GM18517 (cell line): ENCODE measurements around the gene COL4A1.
"Not testable (repeated sequence)": the region's sequence is repeated elsewhere in the genome, so short reads cannot be mapped to it uniquely, and the experiment has no call there.

Experiments
- ATAC-seq: cut with Tn5 transposase; IDR thresholded peaks from one replicate; pipeline ENCODE4 v1.9.1; 2021; ENCODE audit warnings: mild to moderate bottlenecking, moderate library complexity; ENCODE audit not compliant: unreplicated experiment

COL4A1 gene

DNA sequence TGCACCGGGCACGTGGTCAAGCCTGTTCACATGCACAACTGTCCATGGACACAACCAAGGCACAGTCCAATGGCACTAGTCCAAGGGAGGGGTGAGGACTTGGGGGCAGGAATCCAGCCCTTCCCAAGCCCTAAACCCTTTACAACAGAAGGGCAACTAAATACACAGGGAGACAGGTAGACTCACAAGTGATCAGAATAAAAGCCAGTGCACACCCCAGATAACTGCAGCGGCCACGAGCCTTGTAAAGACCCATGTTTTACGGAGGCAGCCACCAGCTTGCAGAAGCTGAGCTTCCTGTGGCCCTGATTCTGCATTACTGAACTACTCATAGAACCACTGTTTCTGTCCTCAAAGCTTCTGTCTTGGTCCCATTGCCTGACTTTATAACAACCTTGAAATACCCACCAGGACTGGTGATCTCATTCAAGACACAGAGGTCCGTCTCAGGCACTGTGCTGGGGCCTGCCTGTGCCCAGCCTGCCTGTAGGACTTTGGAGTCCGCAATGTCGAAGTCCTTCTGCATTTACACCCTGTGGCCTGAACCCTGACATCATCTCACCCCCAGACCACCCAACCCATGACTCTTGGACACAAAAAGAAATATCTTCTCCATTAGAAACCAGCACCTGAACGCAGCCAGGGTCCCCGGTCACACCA is 181.2 kb downstream of the COL4A1 start:
- no peak for ATAC-seq

GRCh38 chr13:110125157-110125556 is 181.8 kb downstream of the COL4A1 start:
- no peak for ATAC-seq

DNA sequence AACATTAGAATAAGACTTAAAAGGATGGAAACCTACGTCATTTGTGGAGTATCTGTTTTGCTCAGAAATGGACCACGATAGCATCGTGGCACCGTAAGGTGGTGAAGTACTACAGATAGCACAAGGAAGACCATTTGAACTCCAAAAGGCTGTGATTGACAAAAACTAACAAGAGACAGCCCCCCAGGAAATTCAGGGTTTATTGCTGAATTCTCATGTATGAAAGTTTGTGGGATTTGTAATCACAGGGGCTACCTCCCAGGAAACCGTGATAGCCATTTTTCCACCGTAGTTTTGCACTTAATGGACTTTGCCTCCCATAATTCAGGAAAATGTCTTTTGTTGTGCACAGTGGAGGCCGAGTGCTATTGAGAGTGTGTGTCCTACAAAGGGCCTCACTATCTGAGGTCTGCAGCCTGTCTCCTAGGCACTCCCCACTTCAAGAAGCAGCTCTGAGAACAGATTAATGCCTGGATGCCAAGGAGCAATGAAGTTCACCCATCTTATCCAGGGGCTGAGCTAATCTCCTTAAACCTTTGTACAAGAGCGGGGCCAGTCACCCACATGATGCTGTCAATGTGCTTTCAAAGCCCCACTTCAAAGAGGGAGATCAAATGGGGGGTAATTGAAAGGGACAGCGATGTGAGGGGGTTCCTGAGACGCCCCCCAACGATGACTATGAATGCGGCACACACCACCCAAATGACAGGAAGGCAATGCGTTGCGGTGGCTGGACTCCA is 182.6 kb downstream of the COL4A1 start:
- ATAC-seq, result no peak

DNA sequence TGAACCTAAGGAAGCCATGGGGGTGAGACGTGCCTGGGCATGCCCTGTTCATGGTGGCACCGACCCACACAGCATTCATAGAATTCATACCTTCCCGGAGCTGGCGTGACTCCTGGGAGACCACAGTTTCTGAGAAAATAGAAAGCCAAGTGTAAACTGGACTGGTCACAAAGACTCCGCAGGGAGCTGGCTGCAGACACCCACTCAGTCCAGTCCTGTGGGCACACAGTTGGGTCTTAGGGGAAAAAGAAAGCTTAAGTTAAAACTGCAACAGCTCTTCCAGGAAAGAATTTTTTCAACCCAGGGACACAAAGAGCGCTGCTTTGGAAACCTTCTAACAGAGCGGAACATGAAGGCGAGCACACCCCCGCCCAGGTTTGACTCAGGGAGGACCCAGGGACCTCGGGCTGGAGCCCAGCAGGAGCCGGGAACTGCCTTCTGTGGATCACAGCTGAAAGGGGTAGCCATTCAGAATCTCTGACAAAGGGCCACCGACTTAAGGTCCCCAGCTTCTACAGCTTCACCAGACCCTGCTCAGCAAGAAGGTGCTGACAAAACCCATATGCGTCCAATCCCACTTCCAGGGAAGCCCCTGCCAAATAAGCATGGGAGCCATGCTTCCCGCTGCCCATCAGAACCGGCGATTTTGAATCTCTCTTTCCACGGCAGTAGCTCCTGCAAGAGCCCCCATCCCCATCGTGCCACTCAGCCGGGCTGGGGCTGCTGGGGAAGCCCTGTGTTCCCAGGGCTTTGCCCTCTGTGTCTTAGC is 183.7 kb downstream of the COL4A1 start:
- ATAC-seq, result no peak

DNA sequence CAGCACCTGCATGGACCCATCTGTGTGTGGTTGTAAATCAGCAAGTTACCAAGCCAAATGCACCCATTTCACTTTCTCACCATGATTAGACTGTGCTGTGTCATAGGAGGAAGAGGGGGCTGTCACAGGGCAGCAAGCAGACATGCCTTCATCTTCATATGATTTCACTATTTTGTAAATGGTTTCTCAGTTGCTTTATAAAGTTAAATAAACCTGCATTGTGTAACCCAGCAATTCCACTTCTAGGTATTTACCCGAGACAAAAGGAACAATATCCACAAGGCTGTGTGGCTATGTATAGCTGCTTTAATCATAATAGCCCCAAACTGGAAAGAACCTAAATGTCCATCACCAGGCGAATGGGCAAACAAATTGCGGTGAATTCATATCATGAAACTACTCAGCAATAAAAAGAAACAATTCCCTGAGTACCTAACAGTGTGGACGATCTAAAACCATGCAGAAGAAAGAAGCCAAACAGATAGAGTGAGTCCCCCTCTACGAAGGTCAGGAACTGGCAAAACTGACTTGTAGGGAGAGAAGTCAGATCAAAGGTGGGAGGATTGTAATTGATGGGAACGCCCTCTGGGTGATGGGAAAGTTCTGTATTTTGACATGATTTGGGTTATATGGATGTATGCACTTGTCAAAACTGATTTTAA is 185.4 kb downstream of the COL4A1 start:
- ATAC-seq, result no peak

- no peak for ATAC-seq
Measured at GRCh38 chr13:110119935-110120905, 186.7 kb downstream of the COL4A1 start.

GRCh38 chr13:110118106-110118505 is 188.9 kb downstream of the COL4A1 start:
- no peak for ATAC-seq

- peak; percentile 58 for ATAC-seq
Measured at GRCh38 chr13:110116072-110116487, 190.9 kb downstream of the COL4A1 start.

DNA sequence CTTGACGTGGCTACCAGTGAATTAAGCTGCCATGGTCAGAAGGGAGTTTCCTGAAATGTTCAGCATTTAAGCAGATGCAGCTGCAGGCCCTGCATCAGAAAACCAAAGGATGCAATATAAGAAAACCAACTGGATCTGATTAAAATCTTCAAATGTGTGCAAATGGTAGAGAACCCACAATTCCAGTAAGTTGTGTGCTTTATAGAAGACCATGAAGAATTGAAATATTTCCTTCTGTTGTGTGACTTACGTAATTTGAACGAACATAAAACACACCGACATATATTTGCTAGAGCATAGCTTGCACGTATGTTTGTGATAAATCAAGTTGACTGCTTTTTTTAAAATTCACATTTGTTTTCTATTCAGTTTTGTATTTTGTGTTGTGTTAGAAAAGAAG is 191.4 kb downstream of the COL4A1 start:
- ATAC-seq, result no peak

DNA sequence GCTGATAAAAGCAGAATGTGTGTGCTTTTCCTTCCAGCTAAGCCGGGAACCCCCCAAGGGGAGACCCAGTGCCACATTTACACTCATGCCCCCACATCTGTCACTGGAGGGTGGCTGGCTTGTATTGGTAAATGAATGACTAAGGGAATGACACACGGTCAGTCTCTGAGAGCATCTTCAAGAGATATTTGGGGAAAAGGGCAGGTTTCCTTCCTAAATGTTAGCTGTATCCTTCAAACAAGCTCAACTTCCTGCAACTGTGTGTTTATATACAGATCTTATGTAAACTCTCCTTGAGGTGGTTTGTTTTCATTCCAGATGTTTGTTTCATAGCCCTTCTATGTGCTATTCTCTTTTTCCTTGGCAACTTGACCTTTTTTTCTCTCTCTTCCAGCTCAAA is 192.6 kb downstream of the COL4A1 start:
- ATAC-seq, result no peak

DNA sequence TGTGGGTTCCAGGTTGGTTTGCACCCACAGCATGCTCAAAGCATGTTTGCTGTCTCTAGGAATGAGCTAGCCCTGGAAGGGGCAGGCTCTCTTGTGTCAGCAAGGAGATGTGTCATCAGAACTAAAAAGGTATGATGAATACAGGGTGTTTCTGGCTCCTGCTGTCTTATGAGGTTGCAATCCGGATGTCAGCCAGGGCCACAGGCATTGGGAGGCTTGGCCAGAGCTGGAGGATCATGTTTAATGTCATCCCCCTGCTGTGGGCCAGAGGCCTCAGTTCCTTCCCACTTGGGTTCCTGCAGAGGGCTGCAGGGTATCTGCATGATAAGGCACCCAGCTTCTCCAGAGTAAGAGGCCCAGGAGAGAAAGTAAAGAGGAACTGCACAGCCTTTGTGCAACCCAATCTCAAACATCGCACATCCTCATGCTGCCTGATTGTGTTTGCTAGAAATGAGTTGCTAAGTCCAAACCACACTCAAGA is 193.6 kb downstream of the COL4A1 start:
- no peak for ATAC-seq

GRCh38 chr13:110112379-110112778 is 194.6 kb downstream of the COL4A1 start:
- not testable (repeated sequence) for ATAC-seq

DNA sequence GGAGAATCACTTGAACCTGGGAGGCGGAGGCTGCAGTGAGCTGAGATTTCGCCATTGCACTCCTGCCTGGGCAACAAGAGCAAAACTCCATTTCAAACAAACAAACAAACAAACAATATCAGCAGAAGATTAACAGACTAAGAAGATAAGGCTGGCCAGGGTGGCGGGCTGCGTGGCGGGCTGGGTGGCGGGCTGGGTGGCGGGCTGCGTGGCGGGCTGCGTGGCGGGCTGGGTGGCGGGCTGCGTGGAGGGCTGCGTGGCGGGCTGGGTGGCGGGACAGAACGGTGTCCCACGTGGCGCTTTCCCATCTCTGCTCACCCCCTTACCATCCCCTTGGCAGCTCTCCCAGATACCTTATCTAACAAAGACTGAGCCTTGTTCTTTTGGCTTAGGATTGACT is 196.2 kb downstream of the COL4A1 start:
- no peak for ATAC-seq

GRCh38 chr13:110109910-110110309 is 197.0 kb downstream of the COL4A1 start:
- ATAC-seq, result no peak

GRCh38 chr13:110109140-110109783 is 197.7 kb downstream of the COL4A1 start:
- ATAC-seq, result no peak

DNA sequence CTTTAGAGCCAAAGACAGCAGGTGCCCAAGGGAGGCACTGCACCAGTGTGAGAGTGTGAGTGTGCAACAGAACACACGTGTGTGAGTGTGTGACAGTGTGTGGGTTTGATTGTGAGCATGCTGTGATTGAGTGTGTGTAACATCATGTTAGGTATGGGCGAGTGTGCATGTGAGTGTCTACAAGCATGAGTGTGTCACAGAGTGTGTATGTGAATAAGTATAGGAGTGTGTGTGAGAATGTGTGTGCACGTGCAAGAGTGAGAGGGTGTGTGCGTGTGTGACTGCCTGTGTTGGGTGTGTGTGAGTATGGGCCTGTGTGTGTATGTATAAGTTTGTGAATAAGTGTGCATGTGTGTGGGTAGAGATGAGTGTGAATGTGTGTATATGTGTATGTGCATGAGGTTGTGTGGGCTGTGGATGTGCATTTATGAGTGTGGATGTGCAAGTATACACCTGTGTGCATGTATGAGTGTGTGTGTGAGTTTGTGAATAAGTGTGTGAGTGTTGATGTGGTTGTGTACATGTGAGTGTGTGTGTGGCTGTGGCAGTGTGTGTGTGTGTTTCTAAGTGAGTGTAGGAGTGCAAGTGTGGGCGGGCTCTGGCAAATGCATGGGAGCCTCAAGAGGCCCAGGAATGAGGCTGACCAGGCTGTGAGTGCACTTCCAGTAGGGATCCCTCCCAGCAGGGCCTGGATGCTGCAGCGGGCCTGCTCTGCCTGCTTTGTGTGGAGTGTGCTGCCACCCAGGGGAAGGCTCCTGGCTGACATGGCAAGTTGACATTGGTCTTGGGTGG is 198.4 kb downstream of the COL4A1 start:
- ATAC-seq, result no peak

GRCh38 chr13:110107568-110108347 is 199.2 kb downstream of the COL4A1 start:
- no peak for ATAC-seq

GRCh38 chr13:110106726-110107125 is 200.2 kb downstream of the COL4A1 start:
- ATAC-seq, result no peak
